AG04450 (cell line): ENCODE results near the gene TNP2. TPM values are rescaled to one million over a fixed set of nuclear protein-coding genes. Genes with fewer than 3 reads are reported as not detected.

Experiments
- CTCF ChIA-PET: fragments of 300-600, 350-600 bp; formaldehyde crosslinking; extraction: SDS; loops from one replicate; lab custom pipeline; 2022; ENCODE audit warnings: antibody characterized with exemption, inconsistent platforms; lab: Charles Lee
- POLR2A ChIA-PET: fragments of 350-600 bp; formaldehyde crosslinking; extraction: SDS; loops from one replicate; lab custom pipeline; 2021; ENCODE audit warnings: antibody characterized with exemption, inconsistent platforms; lab: Yijun Ruan, JAX
- DNase-seq: peaks from one replicate; pipeline ENCODE4 v3.0.0-alpha.2; 2011; ENCODE audit warnings: low read depth, low spot score
- H3K27ac ChIP-seq: one replicate; pipeline ENCODE4 v1.5.1; 2012; ENCODE audit warnings: low read depth, low read length, control low read depth
- H3K27me3 ChIP-seq: one replicate; pipeline ENCODE4 v1.6.0; 2012; ENCODE audit warnings: low read length; ENCODE audit not compliant: control insufficient read depth, insufficient read depth
- H3K4me3 ChIP-seq: 2 replicates; pipeline ENCODE4 v1.5.1; 2011; ENCODE audit warnings: mild to moderate bottlenecking, low read depth, low read length, control low read depth
- H3K9me3 ChIP-seq: 2 replicates; pipeline ENCODE4 v1.5.1; 2012; ENCODE audit warnings: low read length; ENCODE audit not compliant: control insufficient read depth, insufficient read depth
- CTCF ChIP-seq: IDR thresholded peaks from 2 replicates; pipeline ENCODE4 v1.5.1; 2011; ENCODE audit warnings: low read depth, low read length, control low read depth, inconsistent platforms
- polyA plus RNA-seq: library from polyadenylated mRNA; depleted of rRNA; stranded (reverse); fragments of >200 nt; gene quantifications from 2 replicates; pipeline ENCODE4 v1.2.3, GENCODE V29; 2011

Gene TNP2
- polyA plus RNA-seq, 1 experiment: not detected

DNA sequence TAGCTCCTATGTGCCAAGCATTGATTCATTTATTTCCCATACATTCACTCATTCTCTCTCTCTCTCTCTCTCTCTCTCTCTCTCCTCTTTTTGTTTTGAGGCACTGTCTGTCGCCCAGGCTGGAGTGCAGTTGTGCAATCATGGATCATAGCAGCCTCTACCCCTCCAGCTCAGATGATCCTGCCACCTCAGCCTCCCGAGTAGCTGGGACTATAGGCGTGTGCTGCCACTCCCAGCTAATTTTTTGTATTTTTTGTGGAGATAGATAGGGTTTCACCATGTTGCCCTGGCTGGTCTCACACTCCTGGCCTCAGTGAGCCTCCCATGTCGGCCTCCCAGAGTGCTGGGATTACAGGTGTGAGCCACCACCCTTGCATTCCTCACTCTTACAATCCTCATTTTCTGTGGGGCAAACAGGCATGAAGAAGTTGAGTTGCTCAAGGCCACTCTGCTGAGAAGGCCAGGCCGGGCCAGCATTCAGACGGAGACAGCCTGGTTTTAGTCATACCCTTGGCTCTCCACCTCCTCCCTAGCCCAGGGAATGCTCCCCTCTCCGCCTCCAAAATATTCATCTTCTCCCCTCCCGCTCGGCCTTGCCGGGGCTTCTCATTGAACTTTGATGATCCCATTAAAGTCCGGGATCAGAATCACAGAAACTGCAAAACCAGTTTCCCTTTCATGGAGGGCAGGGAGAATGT is 7.9 kb upstream of the TNP2 start:
- no peak for TF ChIP-seq CTCF
- H3K27me3 ChIP-seq: peaks cover 12% of the 10 kb centered on the region
- peaks cover 3% of the 10 kb centered on the region; the same call in 1 of the 2 replicates for H3K9me3 ChIP-seq
- POLR2A ChIA-PET: no interaction called here
- no peak overlapping the region for H3K4me3 ChIP-seq
- H3K27ac ChIP-seq: no peak overlapping the region
- CTCF ChIA-PET: no interaction called here
- no peak for DNase-seq

DNA sequence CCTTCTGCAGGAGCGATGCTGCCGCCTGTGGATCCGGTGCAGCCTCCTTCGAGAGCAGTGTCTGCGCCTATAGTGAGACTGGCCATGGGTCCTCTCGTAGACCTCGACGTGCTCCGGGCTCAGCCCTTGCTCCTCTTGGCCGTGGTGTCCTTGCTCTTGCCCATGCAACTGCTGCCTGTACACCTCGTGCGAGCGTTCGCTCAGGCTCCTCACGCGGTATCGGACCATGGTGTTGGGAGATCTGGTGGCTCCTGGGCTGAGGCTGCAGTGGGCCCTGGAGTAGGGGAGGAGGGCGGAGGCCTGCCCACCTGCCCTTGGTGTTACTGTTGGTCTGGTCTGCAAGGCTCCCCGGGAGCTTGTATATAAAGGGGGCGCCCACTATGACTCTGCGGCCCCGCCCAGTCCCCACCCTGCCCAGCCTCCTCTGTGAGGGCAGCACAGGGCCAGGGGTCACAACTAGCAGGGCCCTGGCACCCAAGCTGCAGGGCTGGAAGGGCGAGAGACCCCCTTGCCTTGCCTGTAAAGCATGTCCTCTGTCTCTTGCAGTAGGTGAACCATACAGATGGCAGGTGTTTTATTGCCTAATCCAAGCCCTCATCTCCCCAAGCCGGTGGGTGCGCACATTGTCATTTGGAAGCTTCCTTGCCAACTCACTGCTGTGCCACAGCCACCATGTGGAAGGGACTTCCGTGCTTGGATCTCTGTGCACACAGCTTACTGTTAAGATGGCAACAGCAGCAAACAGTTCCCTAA is 7.2 kb upstream of the TNP2 start, which contains the start of gene PRM2:
Gene PRM2 (minus strand): TSS at position 338 of the 753 bp plus-strand sequence. CDS start 110 bp downstream, at position 228.
- CTCF ChIA-PET: no interaction called here
- no peak for TF ChIP-seq CTCF
- H3K27me3 ChIP-seq: peaks cover 12% of the 10 kb centered on the region
- no peak within 1 kb of the TSS for H3K27ac ChIP-seq
- DNase-seq: no peak
- peaks cover 3% of the 10 kb centered on the region; the same call in 1 of the 2 replicates for H3K9me3 ChIP-seq
- POLR2A ChIA-PET: no interaction called here
- H3K4me3 ChIP-seq: no peak within 1 kb of the TSS

GRCh38 chr16:11274964-11275363 is 5.8 kb upstream of the TNP2 start:
- DNase-seq: no peak
- POLR2A ChIA-PET: no interaction called here
- CTCF ChIA-PET: interaction anchor here (0.7 kb wide), 1 partner anchor 310 kb away, joined by 3 read pairs; no protein-coding TSS in a partner anchor
- no peak for TF ChIP-seq CTCF
- no peak overlapping the region for H3K27ac ChIP-seq
- peaks cover 12% of the 10 kb centered on the region for H3K27me3 ChIP-seq
- H3K9me3 ChIP-seq: peaks cover 3% of the 10 kb centered on the region; the same call in 1 of the 2 replicates
- H3K4me3 ChIP-seq: no peak overlapping the region

DNA sequence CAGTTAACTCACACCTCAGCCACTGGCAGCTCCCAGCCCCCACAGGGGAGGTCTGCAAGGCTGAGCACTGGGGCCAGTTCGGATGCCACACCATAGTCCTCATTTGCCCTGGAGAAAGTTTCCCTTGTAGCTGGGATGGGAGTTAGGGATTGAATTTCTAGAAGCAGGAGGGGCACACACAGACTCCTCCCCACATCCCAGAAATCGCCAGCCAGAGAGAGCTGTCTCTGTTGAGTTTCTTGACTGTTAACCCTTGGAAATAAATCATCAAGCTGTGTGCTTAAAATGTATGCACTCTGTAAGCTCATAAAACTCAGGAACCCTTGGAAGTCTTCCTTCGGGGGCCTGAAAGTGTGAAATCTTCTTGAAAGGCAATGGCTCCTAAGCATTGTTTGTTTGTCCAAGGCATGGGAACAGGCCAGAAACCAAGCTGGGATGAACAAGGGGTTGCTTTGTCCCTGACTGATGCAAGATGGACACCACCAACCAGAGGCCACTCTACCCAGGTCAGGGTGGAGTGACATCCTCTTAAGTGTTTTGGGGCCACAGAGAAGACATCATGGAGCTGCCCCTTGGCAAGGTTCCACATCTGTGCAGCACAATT is 4.7 kb upstream of the TNP2 start:
- H3K4me3 ChIP-seq: no peak overlapping the region
- ChIA-PET CTCF (interaction anchor here (1.1 to 3.3 kb wide), 2 partner anchors 16 to 123 kb away, joined by 3 to 14 read pairs; partner anchors contain the start of gene SOCS1), POLR2A (interaction anchor here (0.7 kb wide), 1 partner anchor 195 kb away, joined by 4 read pairs; no protein-coding TSS in a partner anchor)
- peaks cover 3% of the 10 kb centered on the region; the same call in 1 of the 2 replicates for H3K9me3 ChIP-seq
- no peak for DNase-seq
- no peak for TF ChIP-seq CTCF
- no peak overlapping the region for H3K27ac ChIP-seq
- peaks cover 13% of the 10 kb centered on the region for H3K27me3 ChIP-seq
